CD4-positive, alpha-beta T cell (primary cell): ENCODE data around the gene ATP11A. TPM values are rescaled to one million over a fixed set of nuclear protein-coding genes. Genes with fewer than 3 reads are reported as not detected.

Experiments
- ATAC-seq: fragments of 200-7000 bp; cut with Tn5 transposase; one replicate; pipeline ENCODE4 v1.10.0; 2022; ENCODE audit warnings: mild to moderate bottlenecking; ENCODE audit not compliant: poor library complexity
- CTCF ChIA-PET: fragments of 350-600 bp; sonication (Branson Sonifier 250); formaldehyde crosslinking; loops from one replicate; lab custom pipeline; 2021; ENCODE audit warnings: antibody characterized with exemption, inconsistent platforms; lab: Charles Lee
- POLR2A ChIA-PET: fragments of 350-600 bp; sonication (Branson Sonifier 250); formaldehyde crosslinking; loops from one replicate; lab custom pipeline; 2021; ENCODE audit warnings: antibody characterized with exemption, inconsistent platforms; lab: Charles Lee
- DNase-seq, 14 experiments: peaks; one replicate each; pipeline ENCODE4 v3.0.0-alpha.2; 2013 to 2020; ENCODE audit warnings: mixed read lengths in 2 of 14
- H3K27ac ChIP-seq, 2 donors: one replicate each; pipeline versions ENCODE4 v1.5.1 to v1.7.0; 2013; ENCODE audit warnings: low read length in 2 of 2, low read depth in 1 of 2, mild to moderate bottlenecking in 1 of 2
- H3K27me3 ChIP-seq, 2 experiments: 1 replicate in 1 of 2; 2 replicates in 1 of 2; pipeline versions ENCODE4 v1.6.1 to v1.7.0; 2013; ENCODE audit warnings: low read length in 2 of 2, control low read depth in 1 of 2, mild to moderate bottlenecking in 1 of 2, moderate library complexity in 1 of 2; ENCODE audit not compliant: insufficient read depth in 2 of 2, control insufficient read depth in 1 of 2
- H3K36me3 ChIP-seq: one replicate; pipeline ENCODE4 v1.6.1; 2013; ENCODE audit warnings: low read length, control low read depth; ENCODE audit not compliant: insufficient read depth
- H3K4me1 ChIP-seq: one replicate; pipeline ENCODE4 v1.6.1; 2013; ENCODE audit warnings: low read length, control low read depth; ENCODE audit not compliant: insufficient read depth
- H3K4me3 ChIP-seq: one replicate; pipeline ENCODE4 v1.5.1; 2013; ENCODE audit warnings: mild to moderate bottlenecking, low read length, moderate library complexity
- H3K9me3 ChIP-seq, 2 experiments: 1 replicate in 1 of 2; 2 replicates in 1 of 2; pipeline versions ENCODE4 v1.6.1 to v1.7.0; 2013; ENCODE audit warnings: low read length in 2 of 2, mild to moderate bottlenecking in 2 of 2, control low read depth in 1 of 2, moderate library complexity in 1 of 2; ENCODE audit not compliant: control insufficient read depth in 1 of 2, insufficient read depth in 1 of 2
- H3K27ac Mint-ChIP-seq: one replicate; pipeline ENCODE4 v1.8.0; 2020; ENCODE audit warnings: mixed read lengths
- H3K27me3 Mint-ChIP-seq: one replicate; pipeline ENCODE4 v1.8.0; 2021; ENCODE audit warnings: mixed read lengths
- H3K36me3 Mint-ChIP-seq: one replicate; pipeline ENCODE4 v1.8.0; 2021; ENCODE audit warnings: low read depth, mixed read lengths
- H3K4me1 Mint-ChIP-seq: one replicate; pipeline ENCODE4 v1.8.0; 2021; ENCODE audit warnings: low read depth, mixed read lengths
- H3K4me3 Mint-ChIP-seq: one replicate; pipeline ENCODE4 v1.8.0; 2020; ENCODE audit warnings: mild to moderate bottlenecking, mixed read lengths
- H3K9me3 Mint-ChIP-seq: one replicate; pipeline ENCODE4 v1.8.0; 2020; ENCODE audit warnings: mixed read lengths
- intact Hi-C, 2 experiments: fragments of 100-400 bp; cut with DNase I in 1 of 2; cut with micrococcal nuclease in 1 of 2; formaldehyde crosslinking; loops; one replicate each; pipeline versions ENCODE4 v1.15.1 to v1.9.0; 2023 to 2025; cut with DNase I, micrococcal nuclease
- total RNA-seq, 174 experiments: library from RNA in 2 of 174; stranded (reverse) in 2 of 174; gene quantifications; one replicate each; pipeline ENCODE4 v1.2.3 and lab custom pipeline; 2021 to 2026
- TF ChIP-seq, protein P1 (sequence below): fragments of 200-600 bp; IDR thresholded peaks from one replicate; pipeline ENCODE4 v1.8.0; 2022; ENCODE audit warnings: antibody characterized with exemption, mild to moderate bottlenecking

ATP11A gene
- total RNA-seq, 2 experiments from 2014 or later = 56.7 to 66.8 TPM

DNA sequence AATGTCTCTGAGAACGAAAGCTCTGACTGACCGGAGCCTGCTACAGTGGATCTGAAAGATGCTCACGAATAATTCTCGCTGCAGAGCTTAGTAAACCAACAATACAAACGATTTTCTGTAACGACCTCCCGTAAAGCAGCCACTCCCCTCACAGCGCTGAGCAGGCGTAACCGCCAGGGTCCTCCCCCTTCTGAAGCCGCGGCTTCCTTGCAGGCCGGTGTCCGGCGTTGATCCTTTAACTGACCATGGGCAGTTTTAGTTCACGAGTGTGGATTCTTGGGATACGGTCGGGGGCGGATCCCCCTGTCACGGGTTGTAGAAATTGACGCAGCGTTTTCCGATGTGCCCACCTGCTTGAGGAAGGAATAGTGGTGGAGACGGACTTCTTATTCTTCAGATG lies 75.9 kb downstream of the ATP11A start:
- intact Hi-C loops = no loop called here
- H3K4me1 Mint-ChIP-seq = peaks cover 34% of the 10 kb centered on the region
- H3K27ac Mint-ChIP-seq = peak overlapping the region; percentile 34
- Histone ChIP-seq H3K9me3 (peaks cover 0 to 6% of the 10 kb centered on the region in 2 experiments), H3K27ac (no peak overlapping the region), H3K36me3 (peaks cover 5% of the 10 kb centered on the region), H3K4me1 (peaks cover 32% of the 10 kb centered on the region), H3K4me3 (no peak overlapping the region), H3K27me3 (no peaks in the 10 kb centered on the region)
- ChIA-PET POLR2A (no interaction called here), CTCF (no interaction called here)
- H3K27me3 Mint-ChIP-seq = no peaks in the 10 kb centered on the region
- TF ChIP-seq, protein P1, sequence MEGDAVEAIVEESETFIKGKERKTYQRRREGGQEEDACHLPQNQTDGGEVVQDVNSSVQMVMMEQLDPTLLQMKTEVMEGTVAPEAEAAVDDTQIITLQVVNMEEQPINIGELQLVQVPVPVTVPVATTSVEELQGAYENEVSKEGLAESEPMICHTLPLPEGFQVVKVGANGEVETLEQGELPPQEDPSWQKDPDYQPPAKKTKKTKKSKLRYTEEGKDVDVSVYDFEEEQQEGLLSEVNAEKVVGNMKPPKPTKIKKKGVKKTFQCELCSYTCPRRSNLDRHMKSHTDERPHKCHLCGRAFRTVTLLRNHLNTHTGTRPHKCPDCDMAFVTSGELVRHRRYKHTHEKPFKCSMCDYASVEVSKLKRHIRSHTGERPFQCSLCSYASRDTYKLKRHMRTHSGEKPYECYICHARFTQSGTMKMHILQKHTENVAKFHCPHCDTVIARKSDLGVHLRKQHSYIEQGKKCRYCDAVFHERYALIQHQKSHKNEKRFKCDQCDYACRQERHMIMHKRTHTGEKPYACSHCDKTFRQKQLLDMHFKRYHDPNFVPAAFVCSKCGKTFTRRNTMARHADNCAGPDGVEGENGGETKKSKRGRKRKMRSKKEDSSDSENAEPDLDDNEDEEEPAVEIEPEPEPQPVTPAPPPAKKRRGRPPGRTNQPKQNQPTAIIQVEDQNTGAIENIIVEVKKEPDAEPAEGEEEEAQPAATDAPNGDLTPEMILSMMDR = no peak
- no peak overlapping the region for H3K4me3 Mint-ChIP-seq
- peaks cover 25% of the 10 kb centered on the region for H3K36me3 Mint-ChIP-seq
- DNase-seq (no peak), ATAC-seq (no peak)
- H3K9me3 Mint-ChIP-seq = no peaks in the 10 kb centered on the region

DNA sequence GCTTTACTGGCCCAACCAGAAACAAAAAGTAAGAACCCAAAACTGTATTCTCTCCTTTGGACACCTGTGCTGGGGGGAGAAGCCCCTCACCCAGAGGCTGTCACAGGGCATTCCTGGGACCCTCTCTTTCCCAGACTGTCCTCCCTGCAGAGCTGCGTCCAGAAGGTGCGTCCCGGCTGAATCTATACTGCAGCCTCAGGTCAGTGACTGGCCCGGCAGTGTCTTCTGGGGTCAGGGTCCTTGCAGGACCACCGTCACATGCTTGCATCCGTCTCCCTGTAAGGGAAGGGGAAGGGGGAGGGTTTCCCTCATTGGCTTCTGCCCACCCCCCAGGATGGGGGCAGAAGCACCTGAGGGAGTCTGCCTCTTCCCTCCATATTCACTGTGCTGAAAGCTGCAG lies 76.5 kb downstream of the ATP11A start:
- no peak overlapping the region for H3K27ac ChIP-seq
- H3K4me3 Mint-ChIP-seq = no peak overlapping the region
- peak overlapping the region; percentile 34 for H3K27ac Mint-ChIP-seq

DNA sequence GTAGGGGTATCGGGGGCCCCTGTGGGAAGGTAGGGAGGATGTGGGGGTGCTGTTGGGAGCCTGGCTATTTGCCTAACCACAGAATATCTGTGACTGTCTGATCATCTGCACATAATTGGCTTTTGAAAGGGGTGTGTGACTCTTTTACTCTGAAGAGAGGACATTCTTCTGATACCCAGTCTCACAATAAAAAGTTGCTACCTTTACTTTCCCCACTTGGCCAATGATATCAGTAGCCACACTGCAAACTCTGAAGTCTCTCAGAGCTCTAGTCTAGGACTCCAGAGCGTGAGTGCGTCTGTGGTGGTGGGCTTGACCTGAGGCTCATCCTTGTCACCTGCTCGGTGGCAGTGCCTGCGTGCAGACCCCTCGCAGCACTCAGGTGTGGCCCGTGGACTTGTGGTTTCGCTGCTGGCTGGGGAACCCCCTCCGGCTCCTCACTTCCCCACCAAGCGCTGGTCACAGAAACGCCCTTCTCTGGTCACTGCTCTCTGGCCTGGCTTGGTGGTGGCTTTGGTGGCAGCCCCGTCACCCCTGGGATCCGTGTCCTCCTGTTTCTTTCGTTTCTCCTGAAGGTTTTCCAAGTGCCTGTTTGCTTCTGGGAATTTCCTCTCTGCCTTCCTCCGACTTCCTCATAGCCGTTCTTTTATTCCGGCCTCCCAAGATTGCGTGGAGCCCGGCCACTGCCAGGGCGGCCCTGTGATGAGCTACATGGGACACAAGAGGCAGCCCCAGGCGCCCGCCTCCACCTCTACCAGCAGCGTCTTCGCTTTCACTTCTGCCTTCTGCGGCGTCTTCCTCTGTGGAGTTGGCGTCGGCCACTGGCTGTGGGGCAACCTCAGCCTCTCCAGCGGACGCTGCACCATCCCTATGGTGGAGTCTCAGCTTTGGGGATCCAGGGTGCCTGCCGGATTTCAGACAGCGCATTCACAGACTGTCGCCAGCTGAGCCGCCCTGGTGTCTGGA lies 78.0 kb downstream of the ATP11A start:
- H3K27me3 Mint-ChIP-seq = no peaks in the 10 kb centered on the region
- Histone ChIP-seq H3K27ac (no peak overlapping the region), H3K4me1 (peaks cover 32% of the 10 kb centered on the region), H3K27me3 (no peaks in the 10 kb centered on the region), H3K36me3 (peaks cover 6% of the 10 kb centered on the region), H3K4me3 (no peak overlapping the region), H3K9me3 (peaks cover 0 to 6% of the 10 kb centered on the region in 2 experiments)
- POLR2A ChIA-PET = no interaction called here
- CTCF ChIA-PET = no interaction called here
- intact Hi-C loops = no loop called here
- DNase-seq = peak in 3 of 14 experiments; percentile 27 to 53 (median 49)
- H3K4me3 Mint-ChIP-seq = peak overlapping the region; percentile 10
- H3K27ac Mint-ChIP-seq = peak overlapping the region; percentile 85
- TF ChIP-seq, protein P1 = no peak
- peaks cover 20% of the 10 kb centered on the region for H3K36me3 Mint-ChIP-seq
- H3K9me3 Mint-ChIP-seq = no peaks in the 10 kb centered on the region
- H3K4me1 Mint-ChIP-seq = peaks cover 34% of the 10 kb centered on the region
- ATAC-seq = no peak

More for the DNA sequence above, 76.5 kb downstream of the ATP11A start:
- Mint-ChIP-seq H3K4me1 (peaks cover 34% of the 10 kb centered on the region), H3K27me3 (no peaks in the 10 kb centered on the region), H3K36me3 (peaks cover 25% of the 10 kb centered on the region), H3K9me3 (no peaks in the 10 kb centered on the region)
- ATAC-seq (no peak), DNase-seq (no peak)
- Histone ChIP-seq H3K9me3 (peaks cover 0 to 6% of the 10 kb centered on the region in 2 experiments), H3K4me3 (no peak overlapping the region), H3K36me3 (peaks cover 7% of the 10 kb centered on the region), H3K4me1 (peaks cover 32% of the 10 kb centered on the region), H3K27me3 (no peaks in the 10 kb centered on the region)
- ChIA-PET CTCF (no interaction called here), POLR2A (no interaction called here)
- TF ChIP-seq, protein P1 = no peak
- intact Hi-C loops = no loop called here
